Heart left ventricle (tissue), 13 donors: ENCODE data around the gene SPTBN4.

Source experiments
- CTCF ChIP-seq, 12 donors: fragments of 200-600 bp; sonication (generic) in 4 of 12; IDR thresholded peaks; one replicate each; pipeline versions ENCODE4 v1.5.0 to v1.8.0; 2018 to 2022; ENCODE audit warnings: antibody characterized with exemption in 12 of 12, mild to moderate bottlenecking in 5 of 12
- POLR2A ChIP-seq, 2 donors: fragments of 450-650 bp; IDR thresholded peaks; one replicate each; pipeline ENCODE4 v1.6.1; 2017; ENCODE audit warnings: antibody characterized with exemption in 2 of 2, mild to moderate bottlenecking in 2 of 2, moderate library complexity in 2 of 2
- donor health status: ischemic (EF 13 %, LVEDD 7.1; RV severe dilation, severe dysfunction).
- donor health status: DM: no; HTN: yes; CAD: no.
- donor health status: DM: no; HTN: no; CAD: no.
- donor health status: ischemic (EF 25% LVEDD 6.9; RV normal size, moderate dysfunction).
- donor health status: ischemic (EF 25% LVEDD 5.7; RV mildly dilated, moderate dysfunction).
- donor health status: ischemic (EF 35%, LVEDD 5.7; RV mildly dilated, moderate dysfunction).
- donor health status: nonischemic (EF 11% LVEDD 7.7; RV severe dilation, severe dysfunction).
- donor health status: DM: yes; HTN: yes; CAD: no.
- donor health status: PGD.
- donor health status: ischemic (EF 29% LVEDD 5.4; RV normal size, mild dysfunction).
- donor health status: nonischemic (EF 23%, LVEDD 6.1; RV moderate dilation, normal function).

- TF ChIP-seq CTCF (IDR thresholded peaks at IDR 0.05) (no peak), POLR2A (IDR thresholded peaks at IDR 0.05) (no peak)
Observed at GRCh38 chr19:40524655-40525054, 57.9 kb downstream of the SPTBN4 start.
